BLaER1 (cell line): ENCODE results near the gene CELF5.

Source experiments
- H3K27ac ChIP-seq: shearing (Covaris generic); formaldehyde crosslinking; 2 replicates; pipeline ENCODE4 v1.8.1; 2022
- H3K27me3 ChIP-seq: shearing (Covaris generic); formaldehyde crosslinking; 2 replicates; pipeline ENCODE4 v1.8.1; 2022
- H3K36me3 ChIP-seq: shearing (Covaris generic); formaldehyde crosslinking; 2 replicates; pipeline ENCODE4 v1.8.1; 2022
- H3K4me1 ChIP-seq: shearing (Covaris generic); formaldehyde crosslinking; 2 replicates; pipeline ENCODE4 v1.8.1; 2022
- H3K4me2 ChIP-seq: shearing (Covaris generic); formaldehyde crosslinking; 2 replicates; pipeline ENCODE4 v1.8.1; 2022
- H3K4me3 ChIP-seq: shearing (Covaris generic); formaldehyde crosslinking; 2 replicates; pipeline ENCODE4 v1.8.1; 2022
- H3K9ac ChIP-seq: shearing (Covaris generic); formaldehyde crosslinking; 2 replicates; pipeline ENCODE4 v1.8.1; 2022
- H3K9me3 ChIP-seq: shearing (Covaris generic); formaldehyde crosslinking; 2 replicates; pipeline ENCODE4 v1.8.1; 2022
- H4K20me1 ChIP-seq: shearing (Covaris generic); formaldehyde crosslinking; 2 replicates; pipeline ENCODE4 v1.8.1; 2022
- Cebpa-rat ChIP-seq: shearing (Covaris generic); IDR thresholded peaks from 2 replicates; pipeline ENCODE4 v1.8.1; 2022

Gene CELF5

DNA sequence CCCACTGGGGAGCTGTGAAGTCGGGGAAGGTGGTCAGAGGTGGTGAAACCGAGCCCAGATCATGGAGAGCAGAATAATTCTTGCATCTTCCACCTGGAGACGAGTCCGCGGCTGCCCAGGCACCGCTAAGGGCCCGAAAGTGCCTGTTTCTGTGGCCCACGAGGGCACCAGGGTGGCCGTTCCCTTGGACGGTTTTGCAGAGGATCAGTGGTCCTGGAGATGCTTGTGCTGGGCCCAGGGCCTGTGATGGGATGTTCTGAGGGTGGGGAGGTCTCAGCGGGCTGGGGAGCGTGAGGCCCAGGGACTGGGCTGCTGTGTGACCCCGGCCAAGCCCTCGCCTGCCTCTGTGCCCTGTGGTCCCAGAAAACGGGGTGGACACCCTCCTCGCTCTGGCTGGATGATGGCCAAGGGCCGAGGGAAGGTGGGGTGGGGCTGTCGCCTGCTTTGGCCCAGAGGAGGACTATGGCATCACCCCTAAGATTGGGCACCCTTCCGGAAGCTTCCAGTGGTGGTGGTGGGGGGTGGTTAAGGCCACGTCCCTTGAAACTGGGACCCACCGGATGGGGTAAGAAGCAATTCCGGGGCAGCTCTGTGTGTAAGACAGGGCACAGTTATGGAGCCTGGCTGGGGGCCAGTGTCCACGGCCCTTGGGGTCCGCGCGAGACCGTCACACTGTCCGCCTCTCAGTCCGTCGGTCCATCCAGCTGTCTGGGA is 90.7 kb downstream of the CELF5 start:
- no peak overlapping the region for H3K9ac ChIP-seq
- H3K4me2 ChIP-seq, result no peak overlapping the region

DNA sequence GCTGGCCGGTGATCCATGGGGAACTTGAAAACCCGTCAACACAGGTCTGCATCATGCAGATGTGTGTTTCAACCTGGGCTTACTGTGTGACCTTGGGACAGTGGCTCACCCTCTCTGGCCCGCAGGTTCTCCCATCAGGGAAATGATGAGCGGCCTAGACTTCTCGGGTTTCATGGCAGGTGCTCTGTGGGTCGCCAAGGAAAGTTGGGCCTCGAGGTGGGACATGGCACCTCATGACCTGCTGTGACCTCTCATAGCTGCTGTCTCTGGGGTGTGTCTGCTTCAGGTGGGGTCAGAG is 91.2 kb downstream of the CELF5 start:
- TF ChIP-seq Cebpa-rat, result no peak
- no peaks in the 10 kb centered on the region for H3K9me3 ChIP-seq
- H3K4me2 ChIP-seq, result no peak overlapping the region
- H3K27me3 ChIP-seq, result peaks cover 17% of the 10 kb centered on the region
- H3K4me3 ChIP-seq, result no peak overlapping the region
- H4K20me1 ChIP-seq, result no peaks in the 10 kb centered on the region; the same call in 1 of the 2 replicates
- no peaks in the 10 kb centered on the region for H3K36me3 ChIP-seq
- no peak overlapping the region for H3K27ac ChIP-seq
- no peaks in the 10 kb centered on the region for H3K4me1 ChIP-seq
- no peak overlapping the region for H3K9ac ChIP-seq

More for the DNA sequence above, 90.7 kb downstream of the CELF5 start:
- H3K9me3 ChIP-seq, result no peaks in the 10 kb centered on the region
- no peak overlapping the region for H3K4me3 ChIP-seq
- H4K20me1 ChIP-seq, result no peaks in the 10 kb centered on the region; the same call in 1 of the 2 replicates
- H3K27ac ChIP-seq, result no peak overlapping the region
- H3K36me3 ChIP-seq, result no peaks in the 10 kb centered on the region
- no peaks in the 10 kb centered on the region for H3K4me1 ChIP-seq
- TF ChIP-seq Cebpa-rat, result no peak
- peaks cover 20% of the 10 kb centered on the region for H3K27me3 ChIP-seq

DNA sequence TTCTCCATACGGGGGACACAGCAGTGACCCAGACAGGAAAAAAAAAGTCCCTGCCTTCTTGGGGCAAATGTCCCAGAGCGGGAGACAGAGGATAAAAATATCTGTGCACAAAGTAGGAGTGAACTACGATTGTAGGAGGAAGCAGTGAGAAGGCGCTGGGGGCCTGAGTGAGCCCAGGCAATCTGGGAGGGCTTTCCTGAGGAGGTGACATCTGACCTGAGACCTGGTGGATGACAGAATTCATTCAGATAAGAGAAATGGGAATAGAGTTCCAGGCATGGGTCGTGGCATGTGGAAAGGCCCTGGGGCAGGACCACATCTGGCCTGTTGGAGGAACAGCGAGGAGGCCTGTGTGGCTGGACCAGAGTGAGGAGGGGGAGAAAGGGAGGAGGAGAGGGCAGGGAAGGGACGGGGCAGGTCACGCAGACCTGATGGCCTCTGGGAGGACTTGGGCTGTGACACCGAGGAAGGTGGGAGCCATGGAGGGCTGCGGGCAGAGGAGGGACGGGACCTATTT is 91.7 kb downstream of the CELF5 start:
- H3K4me2 ChIP-seq, result no peak overlapping the region
- no peak overlapping the region for H3K27ac ChIP-seq
- H3K9ac ChIP-seq, result no peak overlapping the region
- no peaks in the 10 kb centered on the region; the same call in 1 of the 2 replicates for H4K20me1 ChIP-seq
- no peak for TF ChIP-seq Cebpa-rat
- H3K4me1 ChIP-seq, result no peaks in the 10 kb centered on the region
- H3K27me3 ChIP-seq, result peaks cover 15% of the 10 kb centered on the region
- no peaks in the 10 kb centered on the region for H3K36me3 ChIP-seq
- H3K4me3 ChIP-seq, result no peak overlapping the region
- no peaks in the 10 kb centered on the region for H3K9me3 ChIP-seq

- H3K9me3 ChIP-seq, result no peaks in the 10 kb centered on the region
- no peak overlapping the region for H3K27ac ChIP-seq
- no peak overlapping the region for H3K9ac ChIP-seq
- no peaks in the 10 kb centered on the region; the same call in 1 of the 2 replicates for H4K20me1 ChIP-seq
- peaks cover 10% of the 10 kb centered on the region; the same call in 1 of the 2 replicates for H3K27me3 ChIP-seq
- no peak overlapping the region for H3K4me3 ChIP-seq
- H3K4me1 ChIP-seq, result no peaks in the 10 kb centered on the region
- H3K4me2 ChIP-seq, result no peak overlapping the region
- TF ChIP-seq Cebpa-rat, result no peak
- no peaks in the 10 kb centered on the region for H3K36me3 ChIP-seq
Observed at GRCh38 chr19:3316659-3317207, 92.3 kb downstream of the CELF5 start.

- no peak for TF ChIP-seq Cebpa-rat
- no peak overlapping the region for H3K27ac ChIP-seq
- H3K36me3 ChIP-seq, result no peaks in the 10 kb centered on the region
- H3K4me3 ChIP-seq, result no peak overlapping the region
- H4K20me1 ChIP-seq, result no peaks in the 10 kb centered on the region
- H3K9me3 ChIP-seq, result no peaks in the 10 kb centered on the region
- H3K9ac ChIP-seq, result no peak overlapping the region
- peaks cover 5% of the 10 kb centered on the region; the same call in 1 of the 2 replicates for H3K4me1 ChIP-seq
- no peaks in the 10 kb centered on the region for H3K27me3 ChIP-seq
- no peak overlapping the region for H3K4me2 ChIP-seq
Observed at GRCh38 chr19:3319643-3320353, 95.3 kb downstream of the CELF5 start.

- no peak overlapping the region for H3K4me3 ChIP-seq
Observed at GRCh38 chr19:3320354-3320670, 95.9 kb downstream of the CELF5 start.

GRCh38 chr19:3320853-3321252 is 96.4 kb downstream of the CELF5 start:
- TF ChIP-seq Cebpa-rat, result no peak
- H3K27me3 ChIP-seq, result no peaks in the 10 kb centered on the region
- no peaks in the 10 kb centered on the region for H3K9me3 ChIP-seq
- no peak overlapping the region for H3K4me3 ChIP-seq
- H3K4me2 ChIP-seq, result no peak overlapping the region
- H4K20me1 ChIP-seq, result no peaks in the 10 kb centered on the region
- H3K27ac ChIP-seq, result no peak overlapping the region
- H3K36me3 ChIP-seq, result no peaks in the 10 kb centered on the region
- H3K4me1 ChIP-seq, result peaks cover 5% of the 10 kb centered on the region; the same call in 1 of the 2 replicates
- H3K9ac ChIP-seq, result no peak overlapping the region

More at GRCh38 chr19:3320354-3320670, 95.9 kb downstream of the CELF5 start:
- H3K27me3 ChIP-seq, result no peaks in the 10 kb centered on the region
- no peaks in the 10 kb centered on the region for H3K9me3 ChIP-seq
- H4K20me1 ChIP-seq, result no peaks in the 10 kb centered on the region
- no peaks in the 10 kb centered on the region for H3K36me3 ChIP-seq
- no peak overlapping the region for H3K4me2 ChIP-seq
- no peak overlapping the region for H3K27ac ChIP-seq
- H3K4me1 ChIP-seq, result peaks cover 5% of the 10 kb centered on the region; the same call in 1 of the 2 replicates
- no peak overlapping the region for H3K9ac ChIP-seq
- TF ChIP-seq Cebpa-rat, result no peak

GRCh38 chr19:3321696-3322095 is 97.2 kb downstream of the CELF5 start:
- Histone ChIP-seq H3K36me3 (no peaks in the 10 kb centered on the region), H3K9ac (no peak overlapping the region), H3K4me2 (no peak overlapping the region), H4K20me1 (no peaks in the 10 kb centered on the region), H3K4me3 (no peak overlapping the region), H3K27ac (no peak overlapping the region), H3K27me3 (no peaks in the 10 kb centered on the region), H3K9me3 (no peaks in the 10 kb centered on the region), H3K4me1 (peaks cover 5% of the 10 kb centered on the region; the same call in 1 of the 2 replicates)
- TF ChIP-seq Cebpa-rat, result no peak

DNA sequence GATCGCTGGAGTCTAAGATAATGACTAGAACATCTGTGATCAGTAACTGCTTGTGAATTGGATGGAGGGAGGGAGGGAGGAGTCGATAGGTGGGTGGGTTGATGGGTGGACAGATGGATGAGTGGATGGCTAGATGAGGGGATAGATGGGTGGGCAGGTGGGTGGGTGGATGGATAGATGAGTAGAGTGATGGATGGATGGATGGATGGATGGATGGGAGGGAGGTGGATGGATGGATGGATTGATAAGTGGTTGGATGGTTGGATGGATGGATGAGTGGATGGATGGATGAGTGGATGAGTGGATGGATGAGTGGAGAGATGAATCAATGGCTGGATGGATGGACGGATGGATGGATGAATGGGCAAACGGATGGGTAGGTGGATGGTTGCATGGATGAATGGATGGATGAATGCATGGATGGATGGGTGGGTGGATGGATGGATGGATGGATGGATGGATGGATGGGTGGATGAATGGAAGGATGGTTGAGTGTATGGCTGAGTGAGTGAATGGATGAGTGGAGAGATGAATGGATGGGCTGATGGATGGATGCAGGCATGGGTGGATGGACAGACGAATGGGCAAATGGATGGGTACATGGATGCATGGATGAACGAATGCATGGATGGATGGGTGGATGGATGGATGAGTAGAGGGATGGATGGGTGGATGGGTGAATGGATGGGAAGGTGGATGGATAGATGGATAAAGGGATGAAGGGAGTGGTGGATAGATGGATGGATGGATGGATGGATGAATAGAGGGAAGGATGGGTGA is 97.9 kb downstream of the CELF5 start:
- H3K27me3 ChIP-seq, result no peaks in the 10 kb centered on the region
- H3K4me2 ChIP-seq, result no peak overlapping the region
- H3K4me1 ChIP-seq, result peaks cover 5% of the 10 kb centered on the region; the same call in 1 of the 2 replicates
- no peak overlapping the region for H3K4me3 ChIP-seq
- no peaks in the 10 kb centered on the region for H3K36me3 ChIP-seq
- no peak overlapping the region for H3K27ac ChIP-seq
- TF ChIP-seq Cebpa-rat, result no peak
- no peaks in the 10 kb centered on the region for H4K20me1 ChIP-seq
- H3K9ac ChIP-seq, result no peak overlapping the region
- no peaks in the 10 kb centered on the region for H3K9me3 ChIP-seq
